Ovary (tissue), 9 donors: ENCODE measurements around the gene FBXL15. TPM values are rescaled to one million over a fixed set of nuclear protein-coding genes. Genes with fewer than 3 reads are reported as not detected.

ENCODE experiments used
- DNase-seq, 5 donors: peaks; one replicate each; pipeline ENCODE4 v3.0.0-alpha.2; 2019 to 2020
- H3K27ac ChIP-seq, 2 donors: fragments of 200-600 bp; one replicate each; pipeline versions ENCODE4 v1.5.1 to v1.8.0; 2019 to 2022
- H3K27me3 ChIP-seq: fragments of 200-600 bp; one replicate; pipeline ENCODE4 v1.8.0; 2022
- H3K36me3 ChIP-seq: fragments of 200-600 bp; sonication (generic); one replicate; pipeline ENCODE4 v1.5.1; 2019
- H3K4me1 ChIP-seq: one replicate; pipeline ENCODE4 v1.8.1; 2013; ENCODE audit warnings: mild to moderate bottlenecking, moderate library complexity; ENCODE audit not compliant: insufficient read depth
- H3K4me3 ChIP-seq: fragments of 200-600 bp; sonication (generic); one replicate; pipeline ENCODE4 v1.5.1; 2017
- H3K9me3 ChIP-seq, 2 donors: fragments of 200-600 bp in 1 of 2; sonication (generic) in 1 of 2; one replicate each; pipeline versions ENCODE4 v1.5.1 to v1.8.1; 2013 to 2019; ENCODE audit warnings: mild to moderate bottlenecking in 1 of 2, moderate library complexity in 1 of 2
- CTCF ChIP-seq, 3 donors: fragments of 450-650 bp in 2 of 3; fragments of 200-600 bp in 1 of 3; IDR thresholded peaks; one replicate each; pipeline versions ENCODE4 v1.5.1 to v1.8.0; 2016 to 2022; ENCODE audit warnings: antibody characterized with exemption in 3 of 3, mild to moderate bottlenecking in 1 of 3
- EP300 ChIP-seq: sonication (generic); formaldehyde crosslinking; IDR thresholded peaks from one replicate; pipeline ENCODE4 v1.6.1; 2017; ENCODE audit warnings: antibody characterized with exemption
- POLR2A ChIP-seq: fragments of 450-650 bp; IDR thresholded peaks from one replicate; pipeline ENCODE4 v1.6.1; 2017; ENCODE audit warnings: antibody characterized with exemption, mild to moderate bottlenecking, moderate library complexity
- WGBS, 3 donors: extraction: QIAGEN DNeasy Blood & Tissue Kit in 1 of 3; methylation state at CpG; one replicate each; pipeline versions ENCODE4 v1.1.5 to v1.1.7; 2013 to 2017; 5-methylcytosine and 5-hydroxymethylcytosine counted together
- intact Hi-C, 4 donors: fragments of 100-400 bp; cut with DNase I; formaldehyde crosslinking; loops; one replicate each; pipeline versions ENCODE4 v1.11.0 to v1.15.1; 2022 to 2023
- polyA plus RNA-seq, 2 donors: library from polyadenylated mRNA; stranded (reverse); fragments of 200-250 nt in 1 of 2; fragments of 350-450 nt in 1 of 2; fragmentation: Illumina TruSeq in 1 of 2; extraction: RNeasy Lipid Tissue Mini Kit (QIAGEN cat#74804) in 1 of 2; gene quantifications; one replicate each; pipeline ENCODE4 v1.2.3, GENCODE V29; 2013 to 2014
- total RNA-seq, 7 donors: library from RNA; depleted of rRNA in 2 of 7; stranded (reverse); fragments of >200 nt in 2 of 7; fragmentation: NEBNext Ultra II Directional in 3 of 7; extraction: Animal tissue kit (Norgen Biotek cat#: 25700) in 3 of 7; gene quantifications; one replicate each; pipeline versions ENCODE4 v1.1.0 to v1.2.4, GENCODE V29; 2016 to 2023
- donor health status: DM: no; HTN: no; CAD: no; lungs with moderate emphysema.
- donor health status: DM: no; HTN: no; CAD: no.
- donor health status: Bipolar disorder and iron deficiency.
- donor health status: DM: yes; HTN: yes; CAD: no.
- donor health status: DM: no; HTN: no; CAD: no.
- donor health status: DM: yes; HTN: yes; CAD: no.

The FBXL15 gene
- total and polyA plus RNA-seq, 9 donors = 0.25 to 31.1 (median 19.2) TPM

- DNase-seq = peak; percentile 93 to 97 (median 95)
- TF ChIP-seq EP300 (no peak), POLR2A (no peak), CTCF (IDR thresholded peaks at IDR 0.05) (no peak)
- Histone ChIP-seq H3K27ac (no peak overlapping the region), H3K27me3 (no peaks in the 10 kb centered on the region), H3K4me1 (peaks cover 4% of the 10 kb centered on the region), H3K9me3 (no peaks in the 10 kb centered on the region), H3K4me3 (peak overlapping the region; percentile 51), H3K36me3 (no peaks in the 10 kb centered on the region)
- WGBS, 3 donors = 4 to 6% (median 4%) methylated on average over 53 to 54 of the region's 54 CpGs
- intact Hi-C loops = no loop called here
Measured at GRCh38 chr10:102461187-102462054, 40.8 kb downstream of the FBXL15 start.

GRCh38 chr10:102462512-102463054 is 41.9 kb downstream of the FBXL15 start:
- no peaks in the 10 kb centered on the region for H3K36me3 ChIP-seq
- H3K4me3 ChIP-seq = no peak overlapping the region
- no peak for DNase-seq
- H3K9me3 ChIP-seq = no peaks in the 10 kb centered on the region
- TF ChIP-seq CTCF (IDR thresholded peaks at IDR 0.05) (no peak), EP300 (no peak), POLR2A (no peak)
- intact Hi-C loops = no loop called here
- no peaks in the 10 kb centered on the region for H3K27me3 ChIP-seq
- H3K4me1 ChIP-seq = peaks cover 4% of the 10 kb centered on the region
- 68 to 76% (median 70%) methylated on average over 6 of the region's 6 CpGs for WGBS, 3 donors
- no peak overlapping the region for H3K27ac ChIP-seq

- DNase-seq = no peak
- WGBS, 3 donors = 84 to 91% (median 85%) methylated on average over 10 of the region's 10 CpGs
- Histone ChIP-seq H3K4me3 (no peak overlapping the region), H3K4me1 (peaks cover 4% of the 10 kb centered on the region), H3K9me3 (no peaks in the 10 kb centered on the region), H3K27ac (no peak overlapping the region), H3K27me3 (no peaks in the 10 kb centered on the region), H3K36me3 (no peaks in the 10 kb centered on the region)
- intact Hi-C loops = no loop called here
- TF ChIP-seq POLR2A = no peak
- no peak for TF ChIP-seq EP300
- no peak for TF ChIP-seq CTCF (IDR thresholded peaks at IDR 0.05)
Measured at GRCh38 chr10:102463983-102464382, 43.3 kb downstream of the FBXL15 start.

- WGBS, 3 donors = 38 to 45% (median 44%) methylated on average over 3 of the region's 3 CpGs
- no peak overlapping the region for H3K4me3 ChIP-seq
- no peak for DNase-seq
- no peaks in the 10 kb centered on the region for H3K36me3 ChIP-seq
- H3K27ac ChIP-seq = no peak overlapping the region
- intact Hi-C loops = no loop called here
- H3K4me1 ChIP-seq = peaks cover 4% of the 10 kb centered on the region
- TF ChIP-seq POLR2A (no peak), EP300 (no peak), CTCF (IDR thresholded peaks at IDR 0.05) (no peak)
- no peaks in the 10 kb centered on the region for H3K27me3 ChIP-seq
- no peaks in the 10 kb centered on the region for H3K9me3 ChIP-seq
Measured at GRCh38 chr10:102465466-102465865, 44.8 kb downstream of the FBXL15 start.
